Retinal pigment epithelial cell (primary cell): ENCODE results near the gene PGAP6.
"Not testable (repeated sequence)": the region's sequence is repeated elsewhere in the genome, so short reads cannot be mapped to it uniquely, and the experiment has no call there.

Experiments used
- DNase-seq: peaks from one replicate; pipeline ENCODE4 v3.0.0-alpha.2; 2010; ENCODE audit warnings: low read depth
- H3K4me3 ChIP-seq: 2 replicates; pipeline ENCODE4 v1.5.1; 2011; ENCODE audit warnings: mild to moderate bottlenecking, low read length, control low read depth, moderate library complexity
- TF ChIP-seq, protein P1 (sequence below): conservative IDR thresholded peaks from 2 replicates; pipeline ENCODE4 v1.5.1; 2011; ENCODE audit warnings: low read depth, low read length, control low read depth, inconsistent platforms

PGAP6 gene

DNA sequence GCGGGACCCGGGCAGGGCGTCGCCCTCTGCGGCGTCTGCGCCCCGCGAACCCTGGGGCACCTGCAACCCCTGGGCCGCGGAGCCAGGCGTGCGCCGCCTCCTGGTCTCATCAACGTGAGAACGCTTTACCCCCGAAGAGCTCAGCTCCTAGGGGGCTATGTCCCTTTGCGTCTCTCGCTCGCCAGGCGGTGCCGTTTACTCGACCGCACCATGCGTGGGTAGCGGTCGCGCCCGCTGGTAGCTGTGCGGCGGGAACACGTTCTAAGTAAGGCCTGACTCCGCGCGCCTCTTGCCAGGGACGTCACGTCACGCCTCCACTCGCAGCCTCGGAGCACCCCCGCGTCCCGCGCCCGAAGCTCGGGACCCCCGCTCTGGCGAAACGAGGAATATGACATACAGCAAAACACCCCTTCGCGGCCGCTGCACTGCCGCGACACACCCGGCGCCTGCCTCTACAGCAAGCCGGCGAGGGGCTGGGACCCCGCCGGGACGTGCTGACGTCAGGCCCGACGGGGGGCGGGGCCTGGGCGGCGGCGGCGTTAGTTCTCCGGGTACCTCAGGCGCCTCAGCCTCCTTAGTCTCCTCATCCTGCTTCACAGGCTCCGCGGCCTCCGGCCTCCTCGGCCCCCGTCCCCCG lies 43.4 kb upstream of the PGAP6 start, which contains the start of gene RAB11FIP3:
TSS of gene RAB11FIP3 (plus strand) at position 568 of the 637 bp plus-strand sequence. CDS start 358 bp downstream, outside the sequence.
- peak within 1 kb of the TSS; percentile 74 for H3K4me3 ChIP-seq
- TF ChIP-seq, protein P1, sequence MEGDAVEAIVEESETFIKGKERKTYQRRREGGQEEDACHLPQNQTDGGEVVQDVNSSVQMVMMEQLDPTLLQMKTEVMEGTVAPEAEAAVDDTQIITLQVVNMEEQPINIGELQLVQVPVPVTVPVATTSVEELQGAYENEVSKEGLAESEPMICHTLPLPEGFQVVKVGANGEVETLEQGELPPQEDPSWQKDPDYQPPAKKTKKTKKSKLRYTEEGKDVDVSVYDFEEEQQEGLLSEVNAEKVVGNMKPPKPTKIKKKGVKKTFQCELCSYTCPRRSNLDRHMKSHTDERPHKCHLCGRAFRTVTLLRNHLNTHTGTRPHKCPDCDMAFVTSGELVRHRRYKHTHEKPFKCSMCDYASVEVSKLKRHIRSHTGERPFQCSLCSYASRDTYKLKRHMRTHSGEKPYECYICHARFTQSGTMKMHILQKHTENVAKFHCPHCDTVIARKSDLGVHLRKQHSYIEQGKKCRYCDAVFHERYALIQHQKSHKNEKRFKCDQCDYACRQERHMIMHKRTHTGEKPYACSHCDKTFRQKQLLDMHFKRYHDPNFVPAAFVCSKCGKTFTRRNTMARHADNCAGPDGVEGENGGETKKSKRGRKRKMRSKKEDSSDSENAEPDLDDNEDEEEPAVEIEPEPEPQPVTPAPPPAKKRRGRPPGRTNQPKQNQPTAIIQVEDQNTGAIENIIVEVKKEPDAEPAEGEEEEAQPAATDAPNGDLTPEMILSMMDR = peak; percentile 27
- DNase-seq = peak; percentile 32

DNA sequence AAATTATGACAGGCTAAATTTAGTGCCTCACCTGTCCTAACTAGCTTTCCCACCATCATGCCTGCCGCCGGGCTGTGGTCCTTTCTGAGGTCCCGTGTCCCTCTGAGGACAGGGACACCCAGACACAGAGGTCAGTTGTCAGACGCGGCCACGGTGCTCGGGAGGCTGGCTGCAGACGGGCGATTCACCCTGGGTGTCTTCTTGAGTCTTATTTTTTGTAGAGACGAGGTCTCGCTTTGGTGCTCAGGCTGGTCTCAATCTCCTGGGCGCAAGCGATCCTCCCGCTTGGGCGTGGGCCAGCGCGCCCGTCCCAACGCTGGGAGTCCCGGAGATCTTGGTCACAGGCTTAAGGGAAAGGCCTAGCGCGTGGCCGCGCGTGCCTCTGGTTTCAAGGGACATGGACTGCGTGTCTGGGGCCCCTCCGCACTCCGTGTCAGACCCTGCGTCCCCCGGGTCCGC lies 42.9 kb upstream of the PGAP6 start:
- DNase-seq = no peak
- peak overlapping the region; percentile 55 for H3K4me3 ChIP-seq
- TF ChIP-seq, protein P1 = no peak

DNA sequence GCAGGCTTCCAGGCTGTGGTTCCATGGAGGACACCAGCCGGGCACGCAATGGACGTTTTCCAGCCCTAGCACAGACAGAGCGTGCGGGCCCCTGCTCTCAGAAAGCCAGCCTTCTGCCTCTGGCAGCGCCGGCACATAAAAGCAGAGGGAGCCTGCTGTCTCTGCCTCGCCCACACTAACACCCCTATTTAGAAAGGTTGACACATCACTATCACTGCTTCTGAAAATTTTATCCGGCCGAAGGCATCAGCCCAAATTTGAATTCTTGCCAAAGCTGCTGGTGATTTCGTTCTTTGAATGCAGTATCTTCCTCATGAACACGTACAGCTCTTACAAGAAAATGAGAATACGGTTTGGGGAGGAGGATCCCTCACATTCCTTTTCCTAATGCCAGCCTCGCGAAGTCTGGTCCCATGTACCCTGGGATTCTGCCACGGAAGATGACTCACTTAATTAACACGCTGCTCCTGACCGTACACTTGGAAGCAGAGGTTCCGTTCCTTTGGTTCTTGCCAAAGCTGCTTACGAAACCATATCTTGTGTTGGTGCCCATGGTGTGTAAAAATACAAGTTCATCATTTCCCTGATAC lies 42.4 kb upstream of the PGAP6 start:
- TF ChIP-seq, protein P1 = no peak
- DNase-seq = peak; percentile 95
- H3K4me3 ChIP-seq = peak overlapping the region; percentile 55

DNA sequence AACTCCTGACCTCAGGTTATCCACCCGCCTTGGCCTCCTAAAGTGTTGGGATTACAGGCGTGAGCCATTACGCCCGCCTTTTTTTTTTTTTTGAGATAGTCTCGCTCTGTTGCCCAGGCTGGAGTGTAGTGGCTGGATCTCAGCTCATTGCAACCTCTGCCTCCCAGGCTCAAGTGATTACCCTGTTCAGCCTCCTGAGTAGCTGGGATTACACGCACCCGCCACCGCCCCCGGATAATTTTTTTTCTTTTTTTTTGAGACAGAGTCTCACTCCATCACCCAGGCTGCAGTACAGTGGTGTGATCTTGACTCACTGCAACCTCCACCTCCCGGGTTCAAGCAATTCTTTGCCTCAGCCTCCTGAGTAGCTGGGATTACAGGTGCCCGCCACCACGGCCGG lies 40.4 kb upstream of the PGAP6 start:
- H3K4me3 ChIP-seq, DNase-seq: not testable (repeated sequence)

DNA sequence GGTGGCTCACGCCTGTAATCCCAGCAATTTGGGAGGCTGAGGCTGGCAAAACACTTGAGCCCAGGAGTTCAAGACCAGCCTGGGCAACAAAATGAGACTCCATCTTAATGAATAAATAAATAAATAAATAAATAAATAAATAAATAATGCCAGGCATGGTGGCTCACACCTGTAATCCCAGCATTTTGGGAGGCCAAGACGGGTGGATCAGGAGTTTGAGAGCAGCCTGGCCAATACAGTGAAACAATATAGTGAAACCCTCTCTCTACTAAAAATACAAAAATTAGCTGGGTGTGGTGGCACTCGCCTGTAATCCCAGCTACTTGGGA lies 33.4 kb upstream of the PGAP6 start:
- DNase-seq, H3K4me3 ChIP-seq: not testable (repeated sequence)

DNA sequence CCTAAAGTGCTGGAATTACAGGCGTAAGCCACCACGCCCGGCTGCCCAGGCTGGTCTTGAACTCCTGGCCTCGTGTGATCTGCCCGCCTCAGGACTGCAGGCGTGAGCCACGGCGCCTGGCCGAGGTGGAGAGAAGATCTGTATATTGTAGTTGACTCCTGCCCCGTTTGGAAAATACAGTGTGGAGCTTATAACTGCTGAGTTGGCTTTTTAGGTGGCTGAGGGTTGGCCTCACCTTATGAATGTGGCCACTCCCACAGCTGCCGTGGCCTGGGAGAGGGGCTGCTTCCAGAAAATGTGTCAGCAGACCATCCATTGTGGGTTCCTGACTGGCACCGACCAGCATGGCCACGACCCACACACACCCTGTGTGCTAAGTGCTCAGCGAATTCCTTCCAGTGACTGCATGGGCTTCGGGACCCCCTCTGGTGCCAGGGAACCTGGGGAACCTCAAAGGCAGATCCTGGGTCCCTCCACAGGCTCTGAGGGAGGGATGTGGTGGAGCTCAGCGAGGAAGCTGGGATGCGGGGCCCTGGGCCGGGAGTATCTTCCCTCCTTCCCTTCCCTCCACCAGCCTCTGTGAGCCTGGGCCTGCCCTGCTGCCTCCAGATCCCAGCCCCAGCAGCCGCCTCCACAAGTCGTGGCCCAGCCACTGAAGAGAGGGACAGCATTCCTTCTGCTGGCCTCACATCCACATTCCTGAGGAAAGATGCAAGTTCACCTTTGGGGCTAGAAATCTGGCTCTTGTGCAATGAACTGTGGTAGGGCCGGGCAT lies 32.8 kb upstream of the PGAP6 start:
- TF ChIP-seq, protein P1 = no peak
- DNase-seq = no peak
- H3K4me3 ChIP-seq = no peak overlapping the region

DNA sequence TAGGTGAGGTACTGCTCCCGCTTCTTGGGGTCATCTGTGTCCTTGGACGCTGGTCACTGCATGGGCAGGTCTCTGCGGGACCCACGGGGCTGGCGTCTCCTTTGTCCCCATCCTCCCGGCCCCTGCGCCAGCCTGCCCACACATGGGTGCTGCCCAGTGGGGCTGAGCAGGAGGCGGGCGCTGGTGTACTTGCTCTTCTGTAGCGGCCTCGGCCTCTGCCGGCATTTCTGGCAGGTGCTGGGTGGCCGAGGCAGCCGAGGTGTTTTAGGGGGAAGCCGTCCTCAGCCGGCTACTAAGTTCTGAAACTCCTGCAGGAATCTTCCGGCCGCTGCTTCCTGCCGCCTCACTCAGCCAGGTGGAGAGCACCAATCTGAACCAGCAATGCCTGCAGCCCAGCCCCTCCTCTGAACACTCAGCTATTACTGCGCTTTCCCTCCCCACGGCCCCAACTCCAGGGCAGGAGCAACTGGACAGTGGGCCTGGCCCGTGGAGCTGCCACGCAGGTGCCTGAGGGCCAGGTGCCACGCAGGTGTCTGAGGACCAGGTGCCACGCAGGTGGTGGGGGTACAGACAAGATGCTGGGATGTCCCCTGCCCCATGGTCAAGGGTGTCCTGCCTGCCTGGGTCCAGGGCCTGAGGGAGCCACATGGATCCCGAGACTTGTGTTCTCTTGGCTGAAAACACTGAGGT lies 29.9 kb upstream of the PGAP6 start:
- DNase-seq = no peak
- TF ChIP-seq, protein P1 = no peak
- no peak overlapping the region for H3K4me3 ChIP-seq
